Stimulated activated effector memory CD8-positive, alpha-beta T cell treated with anti-CD3 and anti-CD28 coated beads, Interleukin-12 subunit alpha, Interleukin-12 subunit beta, amount 100 ng/mL, for 72 hours (primary cell): ENCODE results near the gene TMPRSS2.
"Not testable (repeated sequence)": the region's sequence is repeated elsewhere in the genome, so short reads cannot be mapped to it uniquely, and the experiment has no call there.

Source experiments
- ATAC-seq: fragments of 150-1000 bp; cut with Tn5 transposase; 2 replicates; pipeline ENCODE4 v1.10.0; 2021
- DNase-seq, 2 donors: peaks; one replicate each; pipeline ENCODE4 v3.0.0; 2021 to 2022; ENCODE audit warnings: low spot score in 2 of 2
- H3K27ac Mint-ChIP-seq: one replicate; pipeline ENCODE4 v1.8.0; 2022; ENCODE audit warnings: mild to moderate bottlenecking, mixed read lengths
- H3K36me3 Mint-ChIP-seq: one replicate; pipeline ENCODE4 v1.8.0; 2022; ENCODE audit warnings: mild to moderate bottlenecking, mixed read lengths
- H3K4me1 Mint-ChIP-seq: one replicate; pipeline ENCODE4 v1.8.0; 2022; ENCODE audit warnings: mixed read lengths
- H3K4me3 Mint-ChIP-seq: one replicate; pipeline ENCODE4 v1.8.0; 2022; ENCODE audit warnings: mild to moderate bottlenecking, mixed read lengths
- H3K9me3 Mint-ChIP-seq: one replicate; pipeline ENCODE4 v1.8.0; 2022; ENCODE audit warnings: mixed read lengths

Gene TMPRSS2

GRCh38 chr21:41419921-41420862 is 87.8 kb downstream of the TMPRSS2 start:
- Mint-ChIP-seq H3K4me1 (peaks cover 22% of the 10 kb centered on the region), H3K36me3 (no peaks in the 10 kb centered on the region), H3K4me3 (peak overlapping the region; percentile 78), H3K27ac (peak overlapping the region; percentile 89), H3K9me3 (no peaks in the 10 kb centered on the region)
- DNase-seq (peak in 1 of 2 donors; percentile 56), ATAC-seq (peak; percentile 73)

GRCh38 chr21:41418956-41419680 is 88.8 kb downstream of the TMPRSS2 start:
- Mint-ChIP-seq H3K9me3 (no peaks in the 10 kb centered on the region), H3K4me3 (peak overlapping the region; percentile 78), H3K36me3 (no peaks in the 10 kb centered on the region), H3K27ac (peak overlapping the region; percentile 50), H3K4me1 (peaks cover 22% of the 10 kb centered on the region)
- ATAC-seq (no peak), DNase-seq (no peak)

- Mint-ChIP-seq H3K4me3 (no peak overlapping the region), H3K27ac (no peak overlapping the region), H3K9me3 (no peaks in the 10 kb centered on the region), H3K4me1 (peaks cover 16% of the 10 kb centered on the region), H3K36me3 (no peaks in the 10 kb centered on the region)
- no peak for DNase-seq
- ATAC-seq, result no peak
Measured at GRCh38 chr21:41418393-41418792, 89.6 kb downstream of the TMPRSS2 start.

- peaks cover 13% of the 10 kb centered on the region for H3K4me1 Mint-ChIP-seq
- not testable (repeated sequence) for DNase-seq, H3K27ac Mint-ChIP-seq, H3K36me3 Mint-ChIP-seq, H3K9me3 Mint-ChIP-seq, ATAC-seq, H3K4me3 Mint-ChIP-seq
Measured at GRCh38 chr21:41417505-41417904, 90.5 kb downstream of the TMPRSS2 start.
